ENCODE data around the gene POGLUT2. TPM values are rescaled to one million over a fixed set of nuclear protein-coding genes. Genes with fewer than 3 reads are reported as not detected.

POGLUT2 gene
- total and polyA plus RNA-seq, 2 donors (not counting 3 experiments of a cell fraction or from before 2014, with no cell fraction given) = 17.9 to 22.5 TPM

DNA sequence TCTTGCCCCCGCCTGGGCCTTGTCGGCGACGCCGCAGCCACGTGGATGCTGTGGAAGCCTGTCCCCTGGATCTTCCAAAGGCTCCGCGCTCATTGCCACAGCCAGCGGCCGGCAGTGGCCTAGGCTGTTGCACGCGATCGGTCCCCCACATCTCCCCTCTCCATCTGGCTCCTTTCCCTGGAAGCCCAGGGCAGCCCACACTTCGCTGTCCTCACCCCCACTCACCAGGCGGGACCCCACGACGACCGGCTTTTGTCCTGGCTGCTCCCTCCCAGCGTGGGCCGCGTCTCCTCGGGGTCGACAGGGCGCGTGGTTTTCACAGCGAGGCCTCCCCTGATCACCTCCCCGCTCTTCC, 24.6 kb downstream of the POGLUT2 start:
- intact Hi-C loops (cut with micrococcal nuclease) = no loop called here

More for the DNA sequence above, 24.6 kb downstream of the POGLUT2 start:
- H3K4me2 ChIP-seq (ENCODE audit: insufficient read depth, low read length) = peak overlapping the region; percentile 79
- peak overlapping the region; percentile 1 to 88 (median 85) for H3K4me3 ChIP-seq (replicated peaks in 1 of 3; ENCODE audit: insufficient read depth in 1 of 3, low read depth in 1 of 3, low read length in 3 of 3)
- no peaks in the 10 kb centered on the region for H3K9me3 ChIP-seq (replicated peaks; ENCODE audit: control insufficient read depth, insufficient read depth, low read length)
- no peak for TF ChIP-seq FOS (IDR thresholded peaks at IDR 0.05; ENCODE audit: borderline replicate concordance, insufficient read depth, low read length)
- no peak for TF ChIP-seq JUN (IDR thresholded peaks at IDR 0.05; ENCODE audit: borderline replicate concordance, insufficient read depth, insufficient read length, low read depth)
- no peak for TF ChIP-seq POLR2AphosphoS5 (IDR thresholded peaks at IDR 0.05; ENCODE audit: insufficient read depth, low read depth, low read length)
- TF ChIP-seq, protein P1, sequence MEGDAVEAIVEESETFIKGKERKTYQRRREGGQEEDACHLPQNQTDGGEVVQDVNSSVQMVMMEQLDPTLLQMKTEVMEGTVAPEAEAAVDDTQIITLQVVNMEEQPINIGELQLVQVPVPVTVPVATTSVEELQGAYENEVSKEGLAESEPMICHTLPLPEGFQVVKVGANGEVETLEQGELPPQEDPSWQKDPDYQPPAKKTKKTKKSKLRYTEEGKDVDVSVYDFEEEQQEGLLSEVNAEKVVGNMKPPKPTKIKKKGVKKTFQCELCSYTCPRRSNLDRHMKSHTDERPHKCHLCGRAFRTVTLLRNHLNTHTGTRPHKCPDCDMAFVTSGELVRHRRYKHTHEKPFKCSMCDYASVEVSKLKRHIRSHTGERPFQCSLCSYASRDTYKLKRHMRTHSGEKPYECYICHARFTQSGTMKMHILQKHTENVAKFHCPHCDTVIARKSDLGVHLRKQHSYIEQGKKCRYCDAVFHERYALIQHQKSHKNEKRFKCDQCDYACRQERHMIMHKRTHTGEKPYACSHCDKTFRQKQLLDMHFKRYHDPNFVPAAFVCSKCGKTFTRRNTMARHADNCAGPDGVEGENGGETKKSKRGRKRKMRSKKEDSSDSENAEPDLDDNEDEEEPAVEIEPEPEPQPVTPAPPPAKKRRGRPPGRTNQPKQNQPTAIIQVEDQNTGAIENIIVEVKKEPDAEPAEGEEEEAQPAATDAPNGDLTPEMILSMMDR (IDR thresholded peaks at IDR 0.05; ENCODE audit: extremely low read depth in 1 of 2, insufficient read depth in 1 of 2, low read depth in 1 of 2, low read length in 2 of 2) = no peak
- no peak for TF ChIP-seq POLR2A (IDR thresholded peaks at IDR 0.05; ENCODE audit: low read depth, low read length)
- TF ChIP-seq, protein P2, sequence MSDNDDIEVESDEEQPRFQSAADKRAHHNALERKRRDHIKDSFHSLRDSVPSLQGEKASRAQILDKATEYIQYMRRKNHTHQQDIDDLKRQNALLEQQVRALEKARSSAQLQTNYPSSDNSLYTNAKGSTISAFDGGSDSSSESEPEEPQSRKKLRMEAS (IDR thresholded peaks at IDR 0.05; ENCODE audit: insufficient read depth, insufficient read length) = no peak
- no peak for TF ChIP-seq GATA2 (IDR thresholded peaks at IDR 0.05; ENCODE audit: insufficient read depth, insufficient read length, low read depth, low read length)
- TF ChIP-seq EZH2 (IDR thresholded peaks at IDR 0.05; ENCODE audit: borderline replicate concordance, low read depth, low read length, severe bottlenecking) = no peak
- TF ChIP-seq MYC (IDR thresholded peaks at IDR 0.05; ENCODE audit: low read depth, low read length) = no peak
- dilution Hi-C loops (cut with MboI; ENCODE audit: extremely low pct_ligation_motif_present, low sequenced_read_pairs) = no loop called here
- no peaks in the 10 kb centered on the region for H4K20me1 ChIP-seq (replicated peaks; ENCODE audit: control insufficient read depth, extremely low read depth, insufficient read depth, low read length)
- H3K27me3 ChIP-seq (ENCODE audit: control insufficient read depth in 2 of 2, insufficient read depth in 2 of 2, low read length in 2 of 2) = no peaks in the 10 kb centered on the region
- peak overlapping the region; percentile 88 for H3K9ac ChIP-seq (replicated peaks; ENCODE audit: extremely low read depth, insufficient read depth, low read length)
- BruUV-seq (replicated peaks) = TSS peak; percentile 97
- peaks cover 18% of the 10 kb centered on the region for H3K4me1 ChIP-seq (ENCODE audit: control insufficient read depth, extremely low read depth, insufficient read depth, low read length)
- H3K79me2 ChIP-seq (ENCODE audit: control insufficient read depth, insufficient read depth, low read length) = peaks cover 22% of the 10 kb centered on the region
- ChIA-PET CTCF (interaction anchor here (0.8 to 1.9 kb wide), 9 partner anchors 11 to 182 kb away, joined by 3 to 10 read pairs (median 5); partner anchors contain the start of gene ERCC5), POLR2A (interaction anchor here (0.7 to 1.2 kb wide), 5 partner anchors 27 to 188 kb away, joined by 3 to 4 read pairs (median 3); partner anchors contain the start of gene ERCC5)
- H3K36me3 ChIP-seq (ENCODE audit: control insufficient read depth in 2 of 2, extremely low read depth in 1 of 2, insufficient read depth in 2 of 2, low read length in 2 of 2) = no peaks in the 10 kb centered on the region
- DNase-seq (ENCODE audit: low read depth, low spot score) (no peak), FAIRE-seq (no peak)
- peak overlapping the region; percentile 76 for H3K27ac ChIP-seq (ENCODE audit: insufficient read depth, low read depth, low read length)
- H3K9me1 ChIP-seq (replicated peaks; ENCODE audit: control insufficient read depth, extremely low read depth, insufficient read depth, low read length) = no peaks in the 10 kb centered on the region
- peak overlapping the region; percentile 98 for H2AFZ ChIP-seq (ENCODE audit: low read depth, low read length)
